B cell (primary cell): ENCODE data around the gene ARHGEF37. TPM values are rescaled to one million over a fixed set of nuclear protein-coding genes. Genes with fewer than 3 reads are reported as not detected.
"Not testable (repeated sequence)": the region's sequence is repeated elsewhere in the genome, so short reads cannot be mapped to it uniquely, and the experiment has no call there.

Experiments used
- ATAC-seq: fragments of 200-7000 bp; cut with Tn5 transposase; one replicate; pipeline ENCODE4 v1.10.0; 2021; ENCODE audit warnings: low read depth, mild to moderate bottlenecking, moderate number of reproducible peaks, moderate library complexity
- CTCF ChIA-PET: fragments of 350-600 bp; sonication (Branson Sonifier 250); formaldehyde crosslinking; loops from one replicate; lab custom pipeline; 2021; ENCODE audit warnings: antibody characterized with exemption, inconsistent platforms; lab: Charles Lee
- POLR2A ChIA-PET: fragments of 350-600 bp; sonication (Branson Sonifier 250); formaldehyde crosslinking; loops from one replicate; lab custom pipeline; 2021; ENCODE audit warnings: antibody characterized with exemption; lab: Charles Lee
- DNase-seq: peaks from one replicate; pipeline ENCODE4 v3.0.0; 2013
- H2AFZ ChIP-seq: 2 replicates; pipeline ENCODE4 v1.6.1; 2012; ENCODE audit warnings: mild to moderate bottlenecking, low read depth, low read length; ENCODE audit not compliant: insufficient read depth, poor library complexity, severe bottlenecking
- H3K27ac ChIP-seq, 2 donors: 1 replicate in 1 of 2; 2 replicates in 1 of 2; pipeline ENCODE4 v1.5.1; 2012 to 2013; ENCODE audit warnings: low read length in 2 of 2, mild to moderate bottlenecking in 2 of 2, moderate library complexity in 1 of 2
- H3K27me3 ChIP-seq, 4 experiments: fragments of 200-600 bp in 1 of 4; sonication (generic) in 1 of 4; replicated peaks in 1 of 4; 1 replicate in 2 of 4; 2 replicates in 2 of 4; pipeline versions ENCODE4 v1.6.1 to v1.7.0; 2013 to 2016; ENCODE audit warnings: low read length in 3 of 4, mild to moderate bottlenecking in 2 of 4, mixed read lengths in 1 of 4, moderate library complexity in 1 of 4; ENCODE audit not compliant: insufficient read depth in 4 of 4, control insufficient read depth in 3 of 4; ENCODE audit errors: control extremely low read depth in 1 of 4
- H3K36me3 ChIP-seq, 2 experiments: replicated peaks in 1 of 2; 1 replicate in 1 of 2; 2 replicates in 1 of 2; pipeline versions ENCODE4 v1.6.1 to v1.7.1; 2013; ENCODE audit warnings: low read length in 1 of 2; ENCODE audit not compliant: insufficient read depth in 2 of 2, control insufficient read depth in 1 of 2; ENCODE audit errors: control extremely low read depth in 1 of 2, extremely low read depth in 1 of 2
- H3K4me1 ChIP-seq, 2 donors: fragments of 200-600 bp in 1 of 2; sonication (generic) in 1 of 2; 1 replicate in 1 of 2; 2 replicates in 1 of 2; pipeline versions ENCODE4 v1.5.1 to v1.6.1; 2013 to 2017; ENCODE audit warnings: low read length in 2 of 2; ENCODE audit not compliant: control insufficient read depth in 2 of 2, insufficient read depth in 2 of 2
- H3K4me2 ChIP-seq: replicated peaks from 2 replicates; pipeline ENCODE3; 2012; ENCODE audit warnings: mild to moderate bottlenecking, low read depth, low read length; ENCODE audit not compliant: poor library complexity, severe bottlenecking
- H3K4me3 ChIP-seq, 5 experiments: fragments of 200-600 bp in 1 of 5; sonication (generic) in 1 of 5; 1 replicate in 3 of 5; 2 replicates in 2 of 5; pipeline versions ENCODE4 v1.5.1 to v1.7.0; 2011 to 2016; ENCODE audit warnings: low read length in 4 of 5, mild to moderate bottlenecking in 4 of 5, low read depth in 2 of 5, control low read depth in 1 of 5, moderate library complexity in 1 of 5; ENCODE audit not compliant: insufficient read depth in 1 of 5; ENCODE audit errors: control extremely low read depth in 1 of 5, extremely low read depth in 1 of 5
- H3K79me2 ChIP-seq: fragments of 200-600 bp; sonication (generic); one replicate; pipeline ENCODE4 v1.6.0; 2016; ENCODE audit warnings: low read length; ENCODE audit not compliant: control insufficient read depth, insufficient read depth
- H3K9ac ChIP-seq: fragments of 200-600 bp; sonication (generic); 2 replicates; pipeline ENCODE4 v1.6.1; 2017; ENCODE audit warnings: mild to moderate bottlenecking, low read length, moderate library complexity
- H3K9me3 ChIP-seq, 3 donors: one replicate each; pipeline versions ENCODE4 v1.6.1 to v1.7.1; 2013; ENCODE audit warnings: low read length in 2 of 3; ENCODE audit not compliant: control insufficient read depth in 2 of 3, insufficient read depth in 1 of 3; ENCODE audit errors: control extremely low read depth in 1 of 3
- H4K20me1 ChIP-seq: 2 replicates; pipeline ENCODE4 v1.6.0; 2012; ENCODE audit warnings: mild to moderate bottlenecking, low read length; ENCODE audit not compliant: insufficient read depth, control insufficient read depth, poor library complexity, severe bottlenecking
- H3K27ac Mint-ChIP-seq: one replicate; pipeline ENCODE4 v1.8.0; 2021; ENCODE audit warnings: mixed read lengths
- H3K27me3 Mint-ChIP-seq: one replicate; pipeline ENCODE4 v1.8.0; 2021; ENCODE audit warnings: mixed read lengths
- H3K4me1 Mint-ChIP-seq: one replicate; pipeline ENCODE4 v1.8.0; 2021; ENCODE audit warnings: mixed read lengths
- H3K4me3 Mint-ChIP-seq: one replicate; pipeline ENCODE4 v1.8.0; 2021; ENCODE audit warnings: mixed read lengths
- H3K9me3 Mint-ChIP-seq: one replicate; pipeline ENCODE4 v1.8.0; 2022; ENCODE audit warnings: mixed read lengths; ENCODE audit not compliant: insufficient read depth
- WGBS: methylation state at CpG from one replicate; pipeline ENCODE4 v1.1.5; 2013; ENCODE audit warnings: missing lambda C conversion rate; ENCODE audit not compliant: insufficient coverage; 5-methylcytosine and 5-hydroxymethylcytosine counted together
- intact Hi-C: fragments of 100-400 bp; cut with micrococcal nuclease; formaldehyde crosslinking; loops from one replicate; pipeline ENCODE4 v1.10.0; 2022
- polyA plus RNA-seq: library from polyadenylated mRNA; depleted of rRNA; stranded (reverse); fragments of >200 nt; gene quantifications from 2 replicates; pipeline ENCODE4 v1.2.3, GENCODE V29; 2012
- total RNA-seq, 2 donors: library from RNA; stranded (reverse); fragments of 120-200 nt in 1 of 2; gene quantifications; 1 replicate in 1 of 2; 2 replicates in 1 of 2; pipeline versions ENCODE4 v1.2.3 to v1.2.4, GENCODE V29; 2013 to 2022

The ARHGEF37 gene
- total and polyA plus RNA-seq, 2 donors (not counting 1 experiment from before 2014, with no cell fraction given): 0.06 to 1.7 TPM

DNA sequence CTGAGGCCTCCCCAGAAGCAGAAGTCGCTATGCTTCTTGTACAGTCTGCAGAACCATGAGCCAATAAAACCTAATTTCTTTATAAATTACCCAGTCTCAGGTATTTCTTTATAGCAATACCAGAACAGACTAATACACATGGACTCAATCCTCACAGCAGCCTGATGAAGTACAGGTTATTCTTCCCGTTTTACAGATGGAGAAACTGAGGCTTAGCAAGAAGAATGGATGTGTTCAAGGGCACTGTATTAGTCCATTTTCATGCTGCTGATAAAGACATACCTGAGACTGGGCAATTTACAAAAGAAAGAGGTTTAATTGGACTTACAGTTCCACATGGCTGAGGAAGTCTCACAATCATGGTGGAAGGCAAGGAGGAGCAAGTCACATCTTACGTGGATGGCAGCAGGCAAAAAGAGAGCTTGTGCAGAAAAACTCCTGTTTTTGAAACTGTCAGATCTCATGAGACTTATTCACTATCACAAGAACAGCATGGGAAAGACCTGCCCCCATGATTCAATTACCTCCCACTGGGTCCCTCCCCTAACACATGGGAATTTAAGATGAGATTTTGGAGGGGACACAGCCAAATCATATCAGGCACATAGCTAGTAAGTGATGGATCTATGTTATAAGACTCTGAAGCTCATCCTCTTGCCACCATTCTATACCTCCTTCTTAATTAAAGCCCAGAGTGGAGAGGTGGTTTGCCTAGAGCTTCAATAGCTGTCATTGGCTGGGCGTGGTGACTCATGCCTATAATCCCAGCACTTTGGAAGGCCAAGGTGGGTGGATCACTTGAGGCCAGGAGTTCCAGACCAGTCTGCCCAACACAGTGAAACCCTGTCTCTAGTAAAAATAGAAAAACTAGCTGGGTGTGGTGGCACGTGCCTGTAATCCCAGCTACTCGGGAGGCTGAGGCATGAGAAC is 67.4 kb downstream of the ARHGEF37 start:
- H4K20me1 ChIP-seq, H3K27me3 ChIP-seq, DNase-seq, H3K27ac ChIP-seq, H3K27ac Mint-ChIP-seq, H3K4me3 ChIP-seq, H3K79me2 ChIP-seq, H3K9ac ChIP-seq, H3K9me3 Mint-ChIP-seq, H2AFZ ChIP-seq, intact Hi-C loops, H3K4me2 ChIP-seq, H3K4me3 Mint-ChIP-seq, H3K36me3 ChIP-seq, H3K4me1 ChIP-seq, POLR2A ChIA-PET, H3K27me3 Mint-ChIP-seq, ATAC-seq, H3K4me1 Mint-ChIP-seq, H3K9me3 ChIP-seq: not testable (repeated sequence)
- CTCF ChIA-PET: interaction anchor here (0.6 to 1.5 kb wide), 5 partner anchors 8 to 204 kb away, joined by 3 to 5 read pairs (median 3); no protein-coding TSS in a partner anchor
- WGBS: 100% methylated on average over 2 of the region's 6 CpGs

DNA sequence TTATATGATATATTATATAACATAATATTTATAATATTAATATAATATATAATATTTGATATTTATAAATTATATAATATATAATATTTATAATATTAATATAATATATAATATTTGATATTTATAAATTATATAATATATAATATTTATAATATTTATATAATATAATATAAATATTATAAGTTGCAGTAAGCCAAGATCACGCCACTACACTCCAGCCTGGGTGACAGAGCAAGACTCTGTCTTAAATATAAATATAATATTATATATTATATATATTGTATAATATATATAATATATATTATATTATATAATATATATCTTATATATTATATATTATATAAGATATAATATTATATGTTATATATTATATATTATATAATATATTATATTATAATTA is 68.4 kb downstream of the ARHGEF37 start:
- H4K20me1 ChIP-seq, H3K79me2 ChIP-seq, H3K9me3 ChIP-seq, H3K4me1 ChIP-seq, H3K4me3 Mint-ChIP-seq, H3K9ac ChIP-seq, POLR2A ChIA-PET, H3K27ac ChIP-seq, intact Hi-C loops, H3K27ac Mint-ChIP-seq, H3K4me3 ChIP-seq, H3K4me1 Mint-ChIP-seq, H3K9me3 Mint-ChIP-seq, H3K27me3 Mint-ChIP-seq, DNase-seq, H2AFZ ChIP-seq, H3K4me2 ChIP-seq, ATAC-seq, H3K27me3 ChIP-seq, H3K36me3 ChIP-seq: not testable (repeated sequence)
- no CpG with 5 or more reads among the region's 1 CpG for WGBS
- CTCF ChIA-PET: interaction anchor here (0.6 to 1.5 kb wide), 3 partner anchors 9 to 178 kb away, joined by 3 to 5 read pairs (median 3); no protein-coding TSS in a partner anchor
